Measurements from ENCODE around the gene HDAC9.

The HDAC9 gene

DNA sequence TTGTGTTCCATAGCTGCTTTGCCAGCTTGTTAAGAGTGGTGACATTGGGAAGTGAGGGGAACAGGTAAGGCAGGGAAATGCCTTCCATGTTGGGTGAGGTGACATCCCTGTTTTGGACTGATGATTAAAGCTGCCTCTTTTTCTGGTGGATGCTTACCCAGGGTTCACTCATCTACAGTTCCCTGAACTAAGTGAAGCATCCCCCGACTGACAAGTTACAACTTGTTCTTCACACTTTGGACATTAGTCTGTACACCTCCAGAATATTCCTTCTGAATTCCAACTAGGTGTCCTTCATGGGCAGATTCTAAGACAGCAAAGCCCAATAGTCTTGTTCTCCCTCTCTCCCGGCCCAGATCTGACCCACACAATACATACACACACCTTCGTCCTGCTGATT lies 63.4 kb downstream of the HDAC9 start:
- no peak for DNase-seq

DNA sequence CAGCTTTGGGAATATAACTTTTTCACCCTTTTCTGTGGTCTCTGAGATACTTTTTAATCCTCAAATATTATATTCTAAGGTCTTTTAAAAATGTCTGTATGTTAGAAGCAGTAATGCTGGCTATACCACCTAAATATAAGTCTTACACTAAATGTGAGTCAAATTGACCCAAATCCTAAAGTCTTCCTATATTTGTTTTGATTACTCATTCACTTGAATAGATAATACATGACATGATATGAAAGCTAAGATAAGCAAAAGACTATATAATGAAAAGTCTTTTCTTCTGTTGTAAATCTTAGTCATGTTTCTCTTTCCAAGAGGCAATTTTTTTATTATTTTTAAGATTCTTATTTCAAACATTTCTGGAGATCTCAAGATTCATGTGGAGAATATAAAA lies 64.2 kb downstream of the HDAC9 start:
- DNase-seq = no peak

DNA sequence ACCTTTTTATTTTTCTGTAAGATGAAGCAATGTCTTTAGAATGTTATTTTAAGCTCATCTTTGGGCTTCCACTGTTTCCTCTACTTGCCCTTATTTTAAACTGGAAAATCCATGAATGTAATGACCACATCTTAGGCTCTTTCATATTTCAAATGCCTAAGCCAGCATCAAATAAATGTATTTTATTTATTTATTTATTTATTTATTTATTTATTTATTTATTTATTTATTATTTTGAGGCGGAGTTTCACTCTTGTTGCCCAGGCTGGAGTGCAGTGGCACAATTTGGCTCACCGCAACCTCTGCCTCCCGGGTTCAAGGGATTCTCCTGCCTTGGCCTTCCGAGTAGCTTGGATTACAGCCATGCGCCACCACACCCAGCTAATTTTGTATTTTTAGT lies 69.2 kb downstream of the HDAC9 start:
- DNase-seq = no peak

DNA sequence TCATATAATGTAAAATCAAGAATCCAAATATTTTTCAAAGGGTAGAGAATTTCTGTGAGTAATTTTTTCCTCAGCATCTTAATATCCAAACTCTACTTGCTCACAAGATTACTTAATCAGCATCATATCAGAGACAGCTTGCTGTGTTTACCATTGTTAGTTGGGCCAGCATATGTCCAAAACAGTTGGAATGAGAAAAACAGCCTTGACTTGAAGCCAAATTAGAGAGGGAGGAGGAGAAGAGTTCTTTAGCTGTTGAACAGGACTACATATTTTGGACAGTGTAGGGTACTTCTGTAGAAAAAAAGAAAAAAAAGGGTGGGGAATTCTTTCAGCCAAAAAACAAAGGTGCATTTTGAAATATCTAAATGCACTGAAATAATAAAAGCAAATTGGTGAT lies 69.8 kb downstream of the HDAC9 start:
- no peak for DNase-seq

DNA sequence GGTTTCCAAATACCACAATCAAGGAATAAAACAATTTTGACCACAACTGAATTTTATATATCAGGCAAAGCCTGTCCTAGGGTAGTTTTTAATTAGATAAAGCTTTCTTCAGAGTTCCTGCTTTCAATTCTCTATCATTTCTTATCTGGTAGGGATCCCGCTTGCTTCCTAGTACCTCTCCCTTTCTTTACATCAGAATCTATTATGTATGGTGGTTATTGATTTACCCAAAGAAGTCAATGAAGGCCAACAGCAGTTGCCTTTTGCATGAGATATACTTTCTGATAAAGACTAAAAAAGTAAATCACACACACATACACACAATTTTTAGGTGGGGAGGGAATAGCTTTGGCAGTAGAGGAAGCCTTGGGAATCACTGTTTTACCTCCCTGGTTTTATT lies 70.7 kb downstream of the HDAC9 start:
- DNase-seq = no peak

DNA sequence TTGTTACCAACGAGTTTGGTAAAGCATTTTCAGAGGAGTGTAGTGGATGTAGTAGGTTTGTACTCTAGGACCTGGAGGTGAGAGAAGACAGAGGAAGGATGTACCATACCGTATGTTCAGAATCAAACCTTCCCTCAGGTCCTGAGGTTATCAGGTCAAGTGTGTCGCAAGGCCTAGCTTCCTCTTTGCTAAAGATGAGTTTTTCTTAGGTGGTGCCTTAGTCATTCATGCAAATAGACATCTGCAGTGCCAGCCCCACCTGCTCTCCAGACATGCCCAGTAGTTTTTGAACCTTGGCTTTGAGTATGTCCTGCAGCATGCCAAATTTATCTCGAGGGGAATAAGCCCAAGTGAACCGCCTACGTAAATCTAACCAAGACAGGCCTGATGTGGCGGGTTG lies 71.3 kb downstream of the HDAC9 start:
- no peak for DNase-seq

DNA sequence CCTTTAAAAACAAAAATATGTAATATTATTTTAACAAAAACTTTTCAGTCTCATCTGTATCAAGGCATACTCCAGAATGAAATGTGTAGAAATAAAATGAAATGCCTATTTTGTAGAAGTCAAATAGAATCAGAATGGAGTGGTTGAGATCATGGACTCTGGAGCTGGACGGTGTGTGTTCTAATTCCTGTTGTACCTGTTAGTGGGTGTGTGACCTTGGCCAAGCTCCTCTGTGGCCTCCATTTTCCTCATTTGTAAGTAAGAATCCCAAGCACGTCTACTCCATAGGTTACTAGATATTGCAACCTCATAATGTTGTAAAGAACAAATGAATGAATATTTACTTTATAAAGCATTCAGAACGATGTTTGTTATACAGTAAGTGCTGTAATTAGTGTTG lies 74.9 kb downstream of the HDAC9 start:
- DNase-seq = no peak

DNA sequence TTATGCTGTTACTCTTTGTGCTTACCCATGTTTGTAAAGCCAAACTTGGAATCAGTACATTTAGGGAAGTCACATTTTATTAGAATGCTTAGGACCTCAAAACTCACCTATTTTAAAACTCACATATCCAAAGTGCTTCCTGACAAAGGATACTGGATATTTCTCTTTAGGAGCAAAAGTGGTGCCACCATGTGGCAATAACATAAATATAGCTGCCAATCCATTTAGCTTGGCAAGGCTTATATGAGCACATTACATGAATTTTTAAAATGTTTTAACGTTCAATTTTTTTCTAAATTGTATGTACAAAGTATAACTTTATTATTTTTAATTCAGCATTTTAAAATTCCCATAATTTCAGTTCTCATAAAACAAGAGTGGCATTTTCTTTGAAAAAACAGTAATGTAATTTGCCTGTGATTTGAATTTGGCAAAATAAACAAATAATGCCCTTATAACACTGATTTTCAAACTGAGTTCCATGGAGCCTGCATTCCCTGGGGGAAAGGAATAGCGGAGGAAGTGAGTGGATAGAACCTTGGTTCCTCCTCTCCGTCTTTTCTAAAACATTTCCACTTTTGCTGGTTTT lies 75.4 kb downstream of the HDAC9 start:
- peak; percentile 16 for DNase-seq

DNA sequence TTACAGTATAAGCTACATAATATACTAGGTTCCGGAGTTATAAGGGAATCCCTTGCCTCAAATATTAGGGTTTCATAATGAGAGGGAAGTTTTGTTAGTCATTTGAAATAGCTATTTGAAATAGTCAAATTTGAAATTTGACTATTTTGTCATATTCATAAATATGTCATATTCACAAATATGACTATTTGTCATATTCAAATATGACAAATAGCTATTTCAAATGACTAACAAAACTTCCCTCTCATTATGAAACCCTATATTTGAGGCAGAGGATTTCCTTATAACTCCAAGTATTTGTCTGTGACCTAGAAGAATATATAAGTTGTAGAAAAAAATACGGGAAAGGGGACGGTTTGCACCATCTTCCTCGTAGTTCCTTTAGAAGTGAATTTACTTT lies 76.6 kb downstream of the HDAC9 start:
- DNase-seq = no peak

DNA sequence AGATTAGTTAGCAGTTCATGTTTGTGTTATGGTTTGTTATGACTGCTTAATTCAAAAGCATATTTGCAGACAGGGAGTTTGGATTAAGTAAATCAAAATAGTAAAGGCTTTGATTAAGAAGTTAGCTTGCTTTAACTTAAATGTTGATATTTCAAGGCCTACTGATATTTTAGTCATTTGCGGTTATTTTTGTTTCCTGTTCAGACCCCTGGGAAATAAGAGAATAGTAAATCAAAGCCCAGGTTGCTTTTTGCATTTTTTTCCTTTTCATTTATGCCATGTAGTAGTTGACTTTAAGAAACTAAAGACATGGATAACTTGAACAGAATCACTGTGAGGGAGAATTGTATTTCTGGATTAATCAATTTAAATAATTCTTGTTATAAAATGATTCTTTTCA lies 77.3 kb downstream of the HDAC9 start:
- DNase-seq = no peak

DNA sequence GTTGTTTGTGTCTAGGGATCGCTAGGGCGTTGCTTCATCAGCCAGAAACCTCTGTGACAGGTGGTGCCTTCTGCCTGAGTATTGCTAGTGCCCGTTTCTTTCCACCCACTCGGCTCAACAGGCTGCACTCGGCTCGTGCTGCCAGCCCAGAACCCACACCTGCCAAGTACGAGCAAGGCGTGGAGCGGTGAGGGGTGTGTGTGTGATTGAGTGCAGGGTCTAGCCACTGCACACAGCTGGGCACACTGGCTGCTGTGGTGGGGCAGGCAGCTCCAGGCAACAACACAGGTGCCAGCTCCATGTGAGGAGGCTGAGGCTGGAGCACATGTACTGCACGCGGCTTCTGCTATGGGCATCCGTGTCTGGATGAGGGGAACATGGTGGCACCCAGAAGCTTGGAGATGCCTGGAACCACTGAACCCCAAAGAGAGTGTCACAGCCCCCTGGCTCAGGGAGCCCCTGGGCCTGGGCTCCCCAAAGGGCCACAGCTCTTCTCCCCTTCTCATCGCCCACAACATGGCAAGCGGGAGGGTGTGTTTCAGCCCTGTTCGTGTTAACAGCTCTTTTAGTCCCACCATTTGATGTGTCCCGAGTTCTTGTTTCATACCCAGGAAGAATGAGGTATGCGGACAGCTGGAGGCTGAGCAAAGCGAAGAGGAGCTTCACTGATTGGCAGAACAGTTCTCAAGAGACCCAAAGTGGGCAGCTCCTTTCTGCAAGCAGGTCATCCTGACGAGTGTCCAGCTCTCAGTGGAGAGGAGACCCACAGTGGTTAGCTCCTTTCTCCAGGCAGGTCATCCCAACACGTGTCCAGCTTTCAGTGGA lies 78.1 kb downstream of the HDAC9 start:
- DNase-seq = no peak

DNA sequence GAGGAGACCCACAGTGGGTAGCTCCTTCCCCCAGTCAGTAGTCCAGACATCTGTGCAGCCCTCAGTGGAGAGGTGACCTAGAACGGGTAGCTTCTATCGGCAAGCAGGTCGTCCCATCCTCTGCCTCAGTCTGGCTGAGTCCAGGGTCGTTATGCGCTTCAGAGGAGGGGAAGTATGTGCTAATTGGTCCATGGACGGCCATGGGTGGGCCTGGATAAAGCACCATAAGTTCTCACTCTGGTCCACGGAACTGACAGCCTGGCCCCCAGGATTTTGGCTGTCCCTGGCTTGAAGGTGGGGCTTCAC lies 78.6 kb downstream of the HDAC9 start:
- no peak for DNase-seq

DNA sequence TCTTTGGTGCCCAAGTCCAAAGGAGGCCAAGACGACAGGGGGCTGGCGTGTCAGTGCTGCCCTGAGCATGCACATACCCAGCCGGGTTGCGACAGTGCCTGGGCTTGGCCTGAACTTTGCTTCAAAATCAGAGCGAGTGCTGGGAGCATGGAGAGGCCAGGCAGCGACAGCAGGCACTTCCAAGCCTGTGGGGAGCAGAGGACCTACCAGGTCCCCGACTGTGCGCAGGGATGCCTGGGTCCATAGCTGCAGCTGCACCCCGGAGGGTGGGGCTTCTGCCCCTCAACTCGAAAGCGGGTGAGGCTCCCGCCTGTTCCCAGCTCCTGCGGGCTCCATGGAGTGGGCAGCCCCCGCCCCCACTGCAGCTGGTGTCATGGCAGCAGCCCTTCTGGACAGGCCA lies 79.1 kb downstream of the HDAC9 start:
- no peak for DNase-seq

DNA sequence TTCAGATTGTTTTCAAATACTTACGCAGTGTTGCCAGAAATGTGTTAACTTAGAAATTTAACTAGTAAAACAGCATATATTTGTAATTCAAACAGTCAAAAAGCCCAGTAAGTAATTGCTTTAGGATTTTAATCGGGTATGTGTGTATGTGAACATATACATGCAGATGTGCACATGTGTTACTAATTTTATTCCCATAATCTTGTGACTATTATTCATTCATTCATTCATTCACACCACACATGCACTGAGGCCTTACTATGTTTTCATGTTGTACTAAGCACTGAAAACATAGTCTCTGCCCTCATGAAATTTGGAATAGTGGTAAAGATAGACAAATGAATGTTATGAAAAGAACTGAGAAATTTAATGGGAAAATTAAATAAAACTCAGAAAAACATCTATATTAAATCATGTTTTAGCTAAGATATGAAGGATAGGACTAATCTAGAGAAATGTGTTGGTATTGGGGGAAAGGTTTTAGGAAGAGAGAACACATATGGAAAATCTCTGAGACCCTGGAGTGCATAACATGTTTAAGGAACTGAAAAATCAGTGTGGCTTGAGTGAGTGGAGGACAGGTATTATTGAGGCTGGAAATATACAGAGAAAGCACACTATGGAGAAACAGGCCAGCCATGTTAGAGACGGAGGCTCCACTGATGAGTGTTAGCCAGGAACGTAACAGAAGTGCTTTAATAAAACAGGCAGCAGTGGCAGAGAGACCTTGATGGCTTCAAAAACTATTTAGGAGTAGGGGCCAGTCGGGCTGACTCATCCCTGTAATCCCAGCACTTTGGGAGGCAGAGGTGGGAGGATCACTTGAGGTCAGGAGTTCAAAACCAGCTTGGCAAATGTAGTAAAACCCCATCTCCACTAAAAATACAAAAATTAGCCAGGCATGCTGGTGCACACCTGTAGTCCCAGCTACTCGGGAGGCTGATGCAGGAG lies 80.3 kb downstream of the HDAC9 start:
- no peak for DNase-seq

DNA sequence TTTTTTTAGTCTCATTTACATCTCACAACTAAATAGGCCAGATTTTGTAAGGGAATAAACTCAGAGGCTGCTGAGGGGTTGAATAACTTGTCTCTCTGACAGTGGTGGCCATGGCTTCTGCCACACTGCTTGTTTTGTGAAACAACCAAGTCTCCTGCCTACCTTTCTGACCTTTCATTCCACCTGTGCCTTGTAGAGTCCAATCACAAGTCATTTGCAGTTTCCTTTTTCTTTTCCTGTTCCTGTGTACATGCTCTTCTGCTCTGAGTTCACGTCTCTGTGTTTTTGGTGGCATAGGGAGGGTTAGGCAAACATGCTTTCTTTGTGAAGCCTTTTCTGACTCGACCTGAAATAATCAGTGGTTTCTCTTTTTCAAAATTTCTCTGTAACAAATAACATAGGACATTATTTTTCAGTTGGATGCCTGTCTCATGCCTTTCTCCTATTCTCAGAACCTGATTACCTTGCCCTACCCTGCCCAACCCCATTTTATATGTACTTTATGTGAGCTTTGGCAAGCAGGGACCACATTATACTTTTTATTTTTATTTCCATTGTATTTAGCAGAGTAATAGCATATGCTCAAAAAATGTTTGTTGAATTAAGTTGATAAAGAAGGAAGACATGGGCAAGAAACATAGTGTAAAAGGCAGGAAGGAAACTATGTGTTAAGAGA lies 81.7 kb downstream of the HDAC9 start:
- DNase-seq = no peak

DNA sequence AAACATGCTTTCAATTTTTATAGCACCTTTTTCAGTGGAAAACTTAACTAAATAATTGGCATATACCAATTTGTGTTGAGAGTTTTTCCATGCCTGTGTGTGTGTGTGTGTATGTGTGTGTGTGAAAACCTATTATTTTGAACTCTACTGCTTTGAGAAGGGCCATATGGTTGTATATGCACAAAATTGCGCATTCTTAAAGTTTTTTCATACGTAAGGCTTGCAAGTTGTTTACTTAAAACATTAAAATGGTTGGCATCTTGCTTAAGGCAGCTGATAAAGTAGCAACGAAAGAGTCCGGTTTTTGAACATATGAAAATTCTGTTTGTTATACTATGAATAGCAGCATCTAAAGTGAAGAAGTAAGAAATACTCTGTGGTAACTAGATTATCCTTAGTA lies 84.1 kb downstream of the HDAC9 start:
- no peak for DNase-seq

DNA sequence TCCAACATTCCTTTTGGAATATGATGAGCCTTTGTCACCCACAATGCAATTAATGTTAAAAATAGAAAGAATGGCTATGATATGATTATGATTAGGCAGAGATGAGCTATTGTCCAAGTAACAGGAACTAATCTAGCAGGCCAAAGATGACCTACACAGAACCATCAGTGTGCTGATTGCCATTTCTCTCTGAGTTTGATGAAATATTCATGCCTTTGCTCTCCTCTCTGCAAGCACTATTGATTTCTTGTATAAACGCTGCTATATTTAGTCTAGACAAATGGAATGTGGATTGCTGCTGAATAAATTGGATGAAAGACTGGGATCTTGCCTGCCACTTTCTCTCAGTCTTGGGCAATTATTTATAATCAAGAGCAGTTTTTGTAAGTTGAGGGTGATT lies 85.4 kb downstream of the HDAC9 start:
- DNase-seq = no peak

DNA sequence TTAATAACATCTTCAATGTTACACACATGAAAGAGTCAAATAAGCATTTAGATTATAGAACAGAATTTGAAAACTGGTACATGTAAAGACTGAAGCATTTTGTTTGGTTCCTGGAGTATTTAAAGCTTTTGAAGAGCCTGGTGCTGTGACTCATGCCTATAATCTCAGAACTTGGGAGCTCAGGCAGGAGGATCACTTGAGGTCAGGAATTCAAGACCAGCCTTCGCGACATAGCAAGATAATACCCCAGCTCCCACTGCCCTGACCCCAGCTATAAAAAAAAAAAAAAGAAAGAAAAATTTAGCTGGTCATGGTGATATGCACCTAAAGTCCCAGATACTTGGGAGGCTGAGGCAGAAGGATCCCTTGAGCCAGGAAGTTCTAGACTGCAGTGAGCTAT lies 87.8 kb downstream of the HDAC9 start:
- no peak for DNase-seq

DNA sequence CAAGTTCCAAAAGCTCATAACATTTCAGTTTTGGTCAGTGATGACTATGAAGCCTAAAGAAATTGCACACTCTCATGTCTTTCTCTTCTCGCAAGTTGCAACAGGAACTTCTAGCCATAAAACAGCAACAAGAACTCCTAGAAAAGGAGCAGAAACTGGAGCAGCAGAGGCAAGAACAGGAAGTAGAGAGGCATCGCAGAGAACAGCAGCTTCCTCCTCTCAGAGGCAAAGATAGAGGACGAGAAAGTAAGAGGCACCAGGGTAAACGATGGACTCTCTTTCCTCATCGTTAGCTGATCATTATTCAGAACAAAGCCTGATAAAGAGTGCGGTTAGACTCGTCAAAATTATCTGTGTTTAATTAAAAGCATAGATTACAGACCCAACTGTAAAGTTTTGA lies 94.7 kb downstream of the HDAC9 start:
- DNase-seq = no peak

DNA sequence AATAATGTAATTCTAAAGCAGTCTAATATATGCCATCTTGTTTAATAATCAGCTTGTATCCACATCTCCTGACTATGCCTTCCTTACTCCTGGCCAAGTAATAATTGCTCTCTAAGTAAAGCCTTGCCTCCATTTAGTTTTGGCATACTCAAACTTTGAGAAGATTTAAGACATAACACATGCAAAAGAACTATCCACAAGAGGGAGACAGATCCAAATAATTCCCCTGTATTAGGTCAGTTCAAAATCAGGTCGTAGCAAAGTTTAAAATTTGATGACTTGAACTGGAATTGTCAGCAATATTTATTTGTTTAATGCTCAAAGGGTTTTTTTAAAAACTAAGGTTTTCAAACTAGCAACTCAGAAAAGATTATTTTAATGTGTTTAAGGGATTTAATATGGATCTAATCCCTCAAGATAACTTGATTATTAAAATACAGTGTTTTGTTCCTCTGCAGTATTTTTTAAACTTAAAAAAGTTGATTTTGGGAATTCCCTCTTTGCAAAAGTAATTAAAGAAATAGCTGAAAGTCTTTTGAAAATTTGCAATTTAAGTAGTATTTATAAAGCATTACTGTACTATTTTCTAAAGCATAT lies 95.3 kb downstream of the HDAC9 start:
- DNase-seq = peak; percentile 9

DNA sequence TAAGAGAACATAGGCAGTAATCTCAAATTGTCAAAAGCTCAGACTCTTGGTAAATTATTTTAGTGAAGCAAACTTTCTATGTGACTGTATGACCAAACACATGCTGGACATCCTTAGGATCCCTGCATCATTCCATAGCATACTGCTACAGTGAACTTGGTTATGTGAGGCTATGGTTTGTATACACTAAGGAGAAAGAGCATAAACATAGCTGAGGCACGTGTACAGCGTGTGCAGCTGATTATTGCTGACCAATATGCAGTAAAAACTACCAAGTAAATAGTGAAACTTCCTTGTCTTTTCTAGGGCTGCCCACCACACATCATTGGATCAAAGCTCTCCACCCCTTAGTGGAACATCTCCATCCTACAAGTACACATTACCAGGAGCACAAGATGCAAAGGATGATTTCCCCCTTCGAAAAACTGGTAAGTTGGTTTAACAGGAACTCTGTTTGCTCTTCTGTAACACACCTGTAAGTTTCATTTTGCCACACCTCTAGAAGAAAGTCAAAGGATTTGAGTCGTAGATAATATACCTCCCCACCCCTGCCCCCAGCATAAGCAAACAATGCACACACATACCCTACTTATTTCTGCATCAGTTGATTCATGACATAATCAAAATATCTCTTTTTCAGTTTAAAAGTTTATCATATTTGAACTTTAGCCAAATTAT lies 98.2 kb downstream of the HDAC9 start:
- no peak for DNase-seq

DNA sequence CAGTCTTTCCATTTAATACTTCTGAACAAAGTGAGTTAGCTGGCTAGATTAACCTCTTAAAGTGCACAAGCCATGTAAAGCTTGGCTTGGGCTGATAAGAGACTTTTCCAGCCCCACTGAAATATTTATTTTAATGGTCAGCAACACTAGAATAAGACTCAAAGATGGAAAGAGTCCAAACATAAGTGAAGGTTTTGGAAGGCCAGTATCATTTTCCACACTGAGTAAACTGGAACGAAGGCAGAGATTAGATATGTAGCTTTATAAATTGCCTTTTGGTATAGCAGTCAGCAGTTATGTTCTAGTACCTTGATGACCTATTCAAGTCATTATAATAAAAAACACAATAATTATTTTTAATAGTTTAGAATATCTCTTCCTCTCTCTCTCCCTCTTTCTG lies 102.2 kb downstream of the HDAC9 start:
- no peak for DNase-seq

Measured in NCI-H1694 treated with DMSO at 0.1 percent for 48 hours (cell line).